GM23338 (cell line): ENCODE data around the gene ALDH1A2.

Experiments used
- CREB1 ChIP-seq: fragments of 250-450 bp; sonication (Bioruptor Pico); IDR thresholded peaks from 2 replicates; pipeline ENCODE4 v1.5.0; 2020; ENCODE audit warnings: low read depth, mild to moderate bottlenecking, moderate library complexity
- CTCF ChIP-seq, 2 experiments: fragments of 200-600 bp in 1 of 2; sonication (generic) in 1 of 2; conservative IDR thresholded peaks; 2 replicates each; pipeline versions ENCODE4 v1.5.1 to v1.6.1; 2016 to 2017; ENCODE audit warnings: antibody characterized with exemption in 2 of 2, low read depth in 2 of 2, mild to moderate bottlenecking in 2 of 2, moderate library complexity in 1 of 2
- EZH2 ChIP-seq: fragments of 200-600 bp; sonication (generic); IDR thresholded peaks from one replicate; pipeline ENCODE4 v1.8.0; 2017; ENCODE audit warnings: antibody characterized with exemption, mild to moderate bottlenecking, low read depth; ENCODE audit not compliant: unreplicated experiment
- EZH2phosphoT487 ChIP-seq: fragments of 200-600 bp; sonication (generic); IDR thresholded peaks from one replicate; pipeline ENCODE4 v1.8.1; 2018; ENCODE audit warnings: antibody characterized with exemption; ENCODE audit not compliant: unreplicated experiment

- no peak for TF ChIP-seq EZH2
- TF ChIP-seq CTCF (conservative IDR thresholded peaks at IDR 0.05; ENCODE audit: low read depth in 2 of 2) = no peak
- no peak for TF ChIP-seq CREB1 (CRISPR knock-in tag)
- no peak for TF ChIP-seq EZH2phosphoT487
Observed at GRCh38 chr15:58058729-58059128, 6.8 kb downstream of the ALDH1A2 start.
